ENCODE measurements around the gene PIRT.

DNA sequence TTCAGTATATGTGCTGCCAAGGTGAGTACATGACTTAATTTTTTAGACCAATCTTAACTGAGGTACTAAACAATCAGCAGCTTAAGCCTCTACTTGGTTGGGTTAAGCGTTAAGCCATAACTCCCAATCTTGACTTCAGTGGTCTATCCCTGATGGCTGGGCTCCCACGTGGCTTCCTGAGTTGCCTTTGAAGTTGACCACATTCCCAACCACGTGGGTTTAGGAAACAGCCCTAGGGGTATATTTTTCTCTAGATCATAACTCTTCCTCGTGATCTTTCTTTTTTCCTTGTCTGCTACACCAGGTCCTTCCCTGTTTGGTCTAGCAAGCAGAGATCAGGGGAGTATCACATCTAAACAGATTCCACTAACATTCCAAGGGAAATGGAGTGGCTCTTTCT, 20.1 kb upstream of the PIRT start:
- TF ChIP-seq EZH2 (IDR thresholded peaks at IDR 0.05; ENCODE audit: low read length) = no peak
- TF ChIP-seq, protein P1, sequence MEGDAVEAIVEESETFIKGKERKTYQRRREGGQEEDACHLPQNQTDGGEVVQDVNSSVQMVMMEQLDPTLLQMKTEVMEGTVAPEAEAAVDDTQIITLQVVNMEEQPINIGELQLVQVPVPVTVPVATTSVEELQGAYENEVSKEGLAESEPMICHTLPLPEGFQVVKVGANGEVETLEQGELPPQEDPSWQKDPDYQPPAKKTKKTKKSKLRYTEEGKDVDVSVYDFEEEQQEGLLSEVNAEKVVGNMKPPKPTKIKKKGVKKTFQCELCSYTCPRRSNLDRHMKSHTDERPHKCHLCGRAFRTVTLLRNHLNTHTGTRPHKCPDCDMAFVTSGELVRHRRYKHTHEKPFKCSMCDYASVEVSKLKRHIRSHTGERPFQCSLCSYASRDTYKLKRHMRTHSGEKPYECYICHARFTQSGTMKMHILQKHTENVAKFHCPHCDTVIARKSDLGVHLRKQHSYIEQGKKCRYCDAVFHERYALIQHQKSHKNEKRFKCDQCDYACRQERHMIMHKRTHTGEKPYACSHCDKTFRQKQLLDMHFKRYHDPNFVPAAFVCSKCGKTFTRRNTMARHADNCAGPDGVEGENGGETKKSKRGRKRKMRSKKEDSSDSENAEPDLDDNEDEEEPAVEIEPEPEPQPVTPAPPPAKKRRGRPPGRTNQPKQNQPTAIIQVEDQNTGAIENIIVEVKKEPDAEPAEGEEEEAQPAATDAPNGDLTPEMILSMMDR (optimal IDR thresholded peaks at IDR 0.05 in 1 of 3, IDR thresholded peaks at IDR 0.05 in 1 of 3, conservative IDR thresholded peaks at IDR 0.05 in 1 of 3; ENCODE audit: extremely low read depth in 1 of 3, insufficient read depth in 2 of 3, low read length in 3 of 3) = no peak

Data from keratinocyte (primary cell).